ENCODE measurements around the gene TXNDC12. TPM values are rescaled to one million over a fixed set of nuclear protein-coding genes. Genes with fewer than 3 reads are reported as not detected.

TXNDC12 gene
- total and polyA plus RNA-seq, 7 donors: 11.6 to 24.3 (median 16.0) TPM

DNA sequence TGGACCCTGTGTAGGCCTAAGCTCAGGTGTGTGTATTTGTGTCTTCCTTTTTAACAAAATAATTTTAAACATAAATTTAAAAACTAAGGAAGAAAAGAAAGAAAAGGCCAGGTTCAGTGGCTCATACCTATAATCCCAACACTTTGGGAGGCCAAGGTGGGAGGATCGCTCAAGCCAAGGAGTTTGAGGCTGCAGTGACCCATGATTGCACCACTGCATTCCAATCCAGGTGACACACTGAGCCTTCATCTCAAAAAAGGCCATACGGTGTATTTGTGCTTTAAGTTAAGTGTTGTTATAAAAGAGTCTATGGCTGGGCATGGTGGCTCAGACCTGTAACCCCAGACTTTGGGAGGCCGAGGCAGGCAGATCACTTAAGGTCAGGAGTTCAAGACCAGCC is 72.8 kb downstream of the TXNDC12 start:
- WGBS, 3 donors: 85 to 91% (median 87%) methylated on average over 3 of the region's 3 CpGs

DNA sequence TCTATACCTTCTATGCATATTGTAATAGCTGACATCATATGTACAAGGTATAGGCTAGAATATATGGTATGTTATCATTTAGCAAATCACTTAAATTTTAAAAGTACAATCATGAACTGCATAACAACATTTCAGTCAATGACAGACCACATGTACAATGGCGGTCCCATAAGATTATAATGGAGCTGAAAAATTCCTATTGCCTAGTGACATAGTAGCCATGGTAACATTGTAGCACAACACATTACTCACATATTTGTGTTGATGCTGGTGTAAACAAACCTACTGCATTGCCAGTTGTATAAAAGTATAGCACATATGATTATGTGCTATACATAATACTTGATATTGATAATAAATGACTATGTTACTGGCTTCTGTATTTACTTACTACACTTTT is 73.4 kb downstream of the TXNDC12 start:
- H3K36me3 ChIP-seq (ENCODE audit: insufficient read depth in 1 of 2, low read depth in 1 of 2): no peaks in the 10 kb centered on the region
- intact Hi-C loops (cut with DNase I): no loop called here
- H3K27me3 ChIP-seq (ENCODE audit: insufficient read depth in 3 of 3, low read length in 2 of 3): peaks cover 0 to 2% (median 0%) of the 10 kb centered on the region in 3 donors
- TF ChIP-seq, protein P1, sequence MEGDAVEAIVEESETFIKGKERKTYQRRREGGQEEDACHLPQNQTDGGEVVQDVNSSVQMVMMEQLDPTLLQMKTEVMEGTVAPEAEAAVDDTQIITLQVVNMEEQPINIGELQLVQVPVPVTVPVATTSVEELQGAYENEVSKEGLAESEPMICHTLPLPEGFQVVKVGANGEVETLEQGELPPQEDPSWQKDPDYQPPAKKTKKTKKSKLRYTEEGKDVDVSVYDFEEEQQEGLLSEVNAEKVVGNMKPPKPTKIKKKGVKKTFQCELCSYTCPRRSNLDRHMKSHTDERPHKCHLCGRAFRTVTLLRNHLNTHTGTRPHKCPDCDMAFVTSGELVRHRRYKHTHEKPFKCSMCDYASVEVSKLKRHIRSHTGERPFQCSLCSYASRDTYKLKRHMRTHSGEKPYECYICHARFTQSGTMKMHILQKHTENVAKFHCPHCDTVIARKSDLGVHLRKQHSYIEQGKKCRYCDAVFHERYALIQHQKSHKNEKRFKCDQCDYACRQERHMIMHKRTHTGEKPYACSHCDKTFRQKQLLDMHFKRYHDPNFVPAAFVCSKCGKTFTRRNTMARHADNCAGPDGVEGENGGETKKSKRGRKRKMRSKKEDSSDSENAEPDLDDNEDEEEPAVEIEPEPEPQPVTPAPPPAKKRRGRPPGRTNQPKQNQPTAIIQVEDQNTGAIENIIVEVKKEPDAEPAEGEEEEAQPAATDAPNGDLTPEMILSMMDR (IDR thresholded peaks at IDR 0.05): no peak
- no peak overlapping the region for H3K4me3 ChIP-seq
- no peak for DNase-seq
- ATAC-seq: no peak
- WGBS, 3 donors: 79 to 88% (median 79%) methylated on average over 1 of the region's 1 CpG
- H3K9me3 ChIP-seq: no peaks in the 10 kb centered on the region
- H3K27ac ChIP-seq: no peak overlapping the region
- H3K4me1 ChIP-seq: no peaks in the 10 kb centered on the region

More for the DNA sequence above, 72.8 kb downstream of the TXNDC12 start:
- ATAC-seq (no peak), DNase-seq (no peak)
- H3K27me3 ChIP-seq (ENCODE audit: insufficient read depth in 3 of 3, low read length in 2 of 3): no peaks in the 10 kb centered on the region
- H3K4me1 ChIP-seq: no peaks in the 10 kb centered on the region
- no peaks in the 10 kb centered on the region for H3K36me3 ChIP-seq (ENCODE audit: insufficient read depth in 1 of 2, low read depth in 1 of 2)
- H3K9me3 ChIP-seq: no peaks in the 10 kb centered on the region
- H3K4me3 ChIP-seq: no peak overlapping the region
- no peak overlapping the region for H3K27ac ChIP-seq
- intact Hi-C loops (cut with DNase I): no loop called here
- TF ChIP-seq, protein P1 (IDR thresholded peaks at IDR 0.05): no peak

DNA sequence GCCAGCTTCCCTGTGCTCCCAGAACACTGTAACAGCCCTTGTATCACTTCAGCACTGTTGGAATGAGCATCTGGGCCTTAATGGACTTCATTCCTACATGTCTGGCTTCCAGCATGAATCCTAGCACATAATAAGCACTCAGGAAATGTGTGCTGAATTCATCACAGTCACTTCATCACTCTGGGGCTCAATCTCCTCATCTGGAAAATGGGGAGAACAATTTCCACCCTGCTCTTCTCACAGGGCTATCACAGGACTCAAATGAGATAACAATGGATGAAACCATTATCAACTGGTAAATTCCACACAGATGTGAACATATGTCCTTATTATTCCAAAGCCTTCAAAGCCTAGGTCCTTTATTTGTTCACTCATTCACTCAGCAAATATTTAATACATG is 76.9 kb downstream of the TXNDC12 start:
- Histone ChIP-seq H3K4me3 (no peak overlapping the region), H3K4me1 (no peaks in the 10 kb centered on the region), H3K36me3 (ENCODE audit: insufficient read depth in 1 of 2, low read depth in 1 of 2) (no peaks in the 10 kb centered on the region), H3K9me3 (no peaks in the 10 kb centered on the region), H3K27me3 (ENCODE audit: insufficient read depth in 3 of 3, low read length in 2 of 3) (peaks cover 0 to 3% (median 0%) of the 10 kb centered on the region in 3 donors), H3K27ac (no peak overlapping the region)
- DNase-seq (no peak), ATAC-seq (no peak)
- intact Hi-C loops (cut with DNase I): no loop called here
- TF ChIP-seq, protein P1 (IDR thresholded peaks at IDR 0.05): no peak

DNA sequence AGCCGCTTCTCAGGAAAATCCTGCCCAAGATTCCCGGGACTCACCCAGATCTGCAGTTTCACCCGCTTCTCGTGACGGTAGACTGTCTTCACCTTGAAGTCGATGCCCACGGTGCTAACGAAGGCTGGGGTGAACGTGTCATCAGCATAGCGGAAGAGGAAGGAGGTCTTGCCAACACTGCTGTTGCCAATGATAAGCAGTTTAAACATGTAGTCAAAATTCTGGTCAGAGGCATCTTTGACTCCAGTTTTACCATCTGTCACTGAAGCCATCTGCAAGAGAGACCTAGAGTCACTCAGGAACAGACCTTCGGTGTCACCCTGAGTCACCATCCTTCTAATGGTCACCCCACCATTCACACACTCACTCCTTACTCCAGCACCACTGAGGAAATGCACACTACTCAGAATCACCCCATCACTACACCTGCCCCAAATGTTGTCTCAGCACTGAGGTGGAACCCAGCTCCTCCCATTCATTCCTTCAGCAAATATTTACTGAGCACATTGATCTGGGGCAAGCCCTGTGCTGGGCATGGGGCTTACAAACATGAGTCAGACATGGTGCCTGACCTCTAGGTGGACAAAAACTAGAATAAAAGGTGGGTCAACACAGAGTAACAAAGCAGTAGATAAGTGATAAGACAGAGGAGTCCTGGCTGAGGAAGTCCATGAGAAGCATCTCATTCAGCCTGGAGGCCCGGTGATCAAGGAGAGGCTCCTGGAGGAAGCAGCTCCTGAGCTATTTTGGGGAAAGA is 78.0 kb downstream of the TXNDC12 start:
- WGBS, 3 donors: 87 to 88% (median 87%) methylated on average over 12 of the region's 12 CpGs
- Histone ChIP-seq H3K4me3 (no peak overlapping the region), H3K4me1 (no peaks in the 10 kb centered on the region), H3K36me3 (ENCODE audit: insufficient read depth in 1 of 2, low read depth in 1 of 2) (no peaks in the 10 kb centered on the region), H3K27ac (no peak overlapping the region), H3K9me3 (no peaks in the 10 kb centered on the region), H3K27me3 (ENCODE audit: insufficient read depth in 3 of 3, low read length in 2 of 3) (peaks cover 0 to 3% (median 0%) of the 10 kb centered on the region in 3 donors)
- intact Hi-C loops (cut with DNase I): no loop called here
- DNase-seq (no peak), ATAC-seq (no peak)
- TF ChIP-seq, protein P1 (IDR thresholded peaks at IDR 0.05): no peak

Measured in psoas muscle (tissue), 8 donors.